Skeletal muscle satellite cell (primary cell): Measurements from ENCODE around the gene INO80B.
"Not testable (repeated sequence)": the region's sequence is repeated elsewhere in the genome, so short reads cannot be mapped to it uniquely, and the experiment has no call there.

Source experiments
- H3K27me3 ChIP-seq: 2 replicates; pipeline ENCODE4 v1.7.0; 2013; ENCODE audit warnings: low read length; ENCODE audit not compliant: control insufficient read depth, insufficient read depth
- H3K36me3 ChIP-seq: 2 replicates; pipeline ENCODE4 v1.7.0; 2013; ENCODE audit warnings: mild to moderate bottlenecking, control low read depth, low read length; ENCODE audit not compliant: insufficient read depth
- H3K4me1 ChIP-seq: 2 replicates; pipeline ENCODE4 v1.7.0; 2013; ENCODE audit warnings: low read length; ENCODE audit not compliant: control insufficient read depth, insufficient read depth
- H3K4me2 ChIP-seq: 2 replicates; pipeline ENCODE4 v1.7.0; 2013; ENCODE audit warnings: mild to moderate bottlenecking, low read length
- H3K4me3 ChIP-seq: 2 replicates; pipeline ENCODE4 v1.7.0; 2013; ENCODE audit warnings: low read length
- H3K9ac ChIP-seq: 2 replicates; pipeline ENCODE4 v1.7.0; 2013; ENCODE audit warnings: mild to moderate bottlenecking, low read depth, low read length, moderate library complexity
- H3K9me3 ChIP-seq: replicated peaks from 2 replicates; pipeline ENCODE4 v1.7.0; 2013; ENCODE audit warnings: mild to moderate bottlenecking, control low read depth, low read length

The INO80B gene

DNA sequence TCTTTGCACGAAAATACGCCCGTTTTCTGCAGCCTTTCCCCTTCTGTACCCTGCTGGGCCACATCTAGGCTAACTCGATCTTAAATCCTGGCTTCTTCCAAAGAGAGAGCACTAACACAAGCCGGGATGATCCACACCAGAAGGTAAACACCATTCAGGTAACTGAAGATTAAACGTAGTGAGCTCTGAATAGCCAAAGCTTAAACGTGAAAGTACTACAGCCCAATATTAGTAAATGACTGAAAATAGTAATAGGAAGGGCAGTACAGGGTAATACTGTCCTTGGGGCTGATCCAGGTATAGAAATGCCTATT lies 18.0 kb downstream of the INO80B start:
- H3K9ac ChIP-seq = peak overlapping the region; percentile 91
- H3K4me1 ChIP-seq = peaks cover 14% of the 10 kb centered on the region
- peak overlapping the region; percentile 89 for H3K4me3 ChIP-seq
- H3K27me3 ChIP-seq = no peaks in the 10 kb centered on the region
- H3K9me3 ChIP-seq = no peaks in the 10 kb centered on the region
- peaks cover 22% of the 10 kb centered on the region for H3K36me3 ChIP-seq
- H3K4me2 ChIP-seq = peak overlapping the region; percentile 93

GRCh38 chr2:74474481-74474880 lies 19.6 kb downstream of the INO80B start:
- Histone ChIP-seq H3K9ac (no peak overlapping the region), H3K4me1 (peaks cover 14% of the 10 kb centered on the region), H3K9me3 (no peaks in the 10 kb centered on the region), H3K36me3 (peaks cover 22% of the 10 kb centered on the region), H3K27me3 (no peaks in the 10 kb centered on the region), H3K4me3 (no peak overlapping the region), H3K4me2 (no peak overlapping the region)

DNA sequence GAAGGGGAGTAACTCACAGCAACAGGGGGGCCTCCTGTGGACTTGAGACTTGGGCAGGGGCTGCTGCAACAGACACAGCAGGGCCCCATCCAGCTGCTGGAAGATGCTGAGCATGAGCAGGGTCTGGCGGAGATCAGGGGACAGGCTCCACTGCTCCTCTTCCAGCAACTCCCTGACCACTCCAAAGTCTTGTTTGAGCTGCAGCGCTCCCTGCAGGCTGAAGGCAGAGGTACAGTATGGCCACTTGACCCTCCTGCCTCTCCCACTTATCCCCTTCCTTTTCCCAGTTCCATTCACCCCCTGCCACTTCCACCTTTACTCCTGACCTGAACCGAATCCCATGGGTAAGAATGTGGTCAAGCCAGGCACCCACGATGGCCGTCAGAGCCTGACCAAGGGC lies 20.0 kb downstream of the INO80B start:
- peaks cover 14% of the 10 kb centered on the region for H3K4me1 ChIP-seq
- no peaks in the 10 kb centered on the region for H3K27me3 ChIP-seq
- H3K9ac ChIP-seq = no peak overlapping the region
- no peak overlapping the region for H3K4me2 ChIP-seq
- no peaks in the 10 kb centered on the region for H3K9me3 ChIP-seq
- H3K36me3 ChIP-seq = peaks cover 24% of the 10 kb centered on the region
- no peak overlapping the region for H3K4me3 ChIP-seq

GRCh38 chr2:74481431-74481830 lies 26.5 kb downstream of the INO80B start:
- peak overlapping the region; percentile 83 for H3K4me3 ChIP-seq
- peak overlapping the region; percentile 91 for H3K4me2 ChIP-seq
- no peaks in the 10 kb centered on the region for H3K9me3 ChIP-seq
- H3K4me1 ChIP-seq = peaks cover 16% of the 10 kb centered on the region
- no peaks in the 10 kb centered on the region for H3K27me3 ChIP-seq
- peaks cover 29% of the 10 kb centered on the region for H3K36me3 ChIP-seq
- H3K9ac ChIP-seq = peak overlapping the region; percentile 87

DNA sequence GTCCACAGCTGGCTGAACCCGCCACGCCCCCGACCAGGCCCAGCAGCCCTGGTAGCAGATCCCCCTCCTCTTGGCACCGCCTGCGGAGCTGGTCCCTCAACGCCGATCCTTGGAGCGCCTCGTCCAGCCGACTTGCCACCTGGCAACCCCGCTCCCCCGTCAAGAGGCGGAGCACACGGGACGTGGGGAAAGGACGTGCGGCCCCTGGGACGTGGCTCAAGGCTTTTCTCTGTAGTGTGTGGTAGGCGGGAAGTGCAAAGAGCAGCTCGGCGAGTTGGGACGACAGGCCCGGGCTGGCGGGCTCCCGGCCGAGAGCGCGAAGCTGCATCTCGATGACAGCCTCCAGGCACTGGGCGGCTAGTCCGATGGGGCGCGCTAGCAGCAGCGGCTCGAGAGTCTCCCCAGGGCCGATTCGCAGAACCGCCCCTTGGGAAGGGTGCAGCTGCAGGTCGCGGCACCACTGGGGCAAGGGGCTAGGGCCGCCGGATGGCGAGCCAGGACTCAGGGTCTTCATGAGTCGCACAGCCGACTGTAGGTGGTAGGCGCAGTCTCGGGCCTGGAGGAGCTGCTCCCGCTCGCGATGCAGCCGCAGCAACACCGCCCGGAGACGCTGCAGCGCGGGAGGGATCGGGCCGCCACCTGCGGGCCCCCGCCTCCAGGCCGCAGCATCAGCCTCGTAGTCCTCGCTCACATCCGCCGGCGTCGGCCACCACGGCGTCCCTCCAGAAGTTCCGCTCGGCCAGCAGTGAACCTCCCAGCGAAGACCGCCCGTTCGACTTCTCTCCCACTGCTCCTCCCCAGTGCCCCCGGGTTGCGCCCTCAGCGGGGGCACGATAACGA lies 27.3 kb downstream of the INO80B start:
- peak overlapping the region; percentile 83 for H3K4me3 ChIP-seq
- H3K4me2 ChIP-seq = peak overlapping the region; percentile 91
- H3K27me3 ChIP-seq = no peaks in the 10 kb centered on the region
- no peaks in the 10 kb centered on the region for H3K9me3 ChIP-seq
- H3K9ac ChIP-seq = peak overlapping the region; percentile 87
- peaks cover 16% of the 10 kb centered on the region for H3K4me1 ChIP-seq
- H3K36me3 ChIP-seq = peaks cover 24% of the 10 kb centered on the region

GRCh38 chr2:74482801-74483674 lies 28.2 kb downstream of the INO80B start, which contains the start of the genes CCDC142 and TTC31:
Gene CCDC142, minus strand, starts transcription at chr2:74482998. Its CDS starts 161 bp downstream, at chr2:74482837.
Gene TTC31, plus strand, starts transcription at chr2:74483081. Its CDS starts 15 bp downstream, at chr2:74483096.
- H3K4me3 ChIP-seq = peak within 1 kb of the TSS; percentile 83
- peaks cover 18% of the 10 kb centered on the region for H3K36me3 ChIP-seq
- no peaks in the 10 kb centered on the region for H3K27me3 ChIP-seq
- H3K9me3 ChIP-seq = no peaks in the 10 kb centered on the region
- peak within 1 kb of the TSS; percentile 91 for H3K4me2 ChIP-seq
- peaks cover 16% of the 10 kb centered on the region for H3K4me1 ChIP-seq
- H3K9ac ChIP-seq = peak within 1 kb of the TSS; percentile 87

- Histone ChIP-seq H3K4me1 (peaks cover 16% of the 10 kb centered on the region), H3K9ac (peak overlapping the region; percentile 87), H3K4me2 (peak overlapping the region; percentile 91), H3K36me3 (peaks cover 18% of the 10 kb centered on the region), H3K4me3 (peak overlapping the region; percentile 83)
- H3K9me3 ChIP-seq, H3K27me3 ChIP-seq: not testable (repeated sequence)
Measured at GRCh38 chr2:74483675-74484164, 28.8 kb downstream of the INO80B start.

GRCh38 chr2:74486141-74486540 lies 31.3 kb downstream of the INO80B start:
- Histone ChIP-seq H3K27me3 (no peaks in the 10 kb centered on the region), H3K36me3 (peaks cover 18% of the 10 kb centered on the region), H3K4me3 (no peak overlapping the region), H3K9me3 (no peaks in the 10 kb centered on the region), H3K4me2 (no peak overlapping the region), H3K9ac (no peak overlapping the region), H3K4me1 (peaks cover 9% of the 10 kb centered on the region)

DNA sequence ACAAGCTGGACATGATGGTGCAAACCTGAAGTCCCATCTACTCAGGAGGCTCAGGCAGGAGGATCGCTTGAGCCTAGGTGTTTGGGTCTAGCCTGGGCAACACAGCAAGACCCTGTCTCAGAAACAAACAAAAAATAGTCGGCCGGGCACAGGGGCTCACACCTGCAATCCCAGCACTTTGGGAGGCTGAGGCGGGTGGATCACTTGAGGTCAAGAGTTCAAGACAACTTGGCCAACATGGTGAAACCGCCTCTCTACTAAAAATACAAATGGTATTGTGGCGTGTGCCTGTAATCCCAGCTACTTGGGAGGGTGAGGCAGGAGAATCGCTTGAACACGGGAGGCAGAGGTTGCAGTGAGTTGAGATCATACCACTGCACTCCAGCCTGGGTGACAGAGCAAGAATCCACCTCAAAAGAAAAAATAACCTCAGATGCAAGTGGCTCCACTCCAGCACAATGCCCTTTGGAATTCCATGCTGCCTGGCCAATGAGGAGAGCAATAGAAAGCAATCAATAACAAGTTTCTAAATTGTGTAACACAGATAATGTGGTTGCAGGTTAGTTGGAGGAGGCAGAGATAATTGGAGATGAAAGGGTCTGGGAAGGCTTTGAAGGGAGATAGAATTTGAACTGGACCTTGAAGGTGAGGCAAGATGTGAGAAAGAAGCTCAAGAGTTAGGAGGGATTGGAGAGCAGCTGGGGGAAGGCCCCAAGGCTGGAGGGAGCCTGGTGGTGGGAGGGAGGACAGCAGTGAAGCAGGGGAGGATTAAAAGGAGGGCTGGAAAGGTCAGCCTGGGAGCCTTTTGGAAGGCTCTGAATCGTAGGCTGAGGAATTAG lies 34.0 kb downstream of the INO80B start:
- no peak overlapping the region for H3K4me2 ChIP-seq
- H3K9ac ChIP-seq = no peak overlapping the region
- H3K36me3 ChIP-seq = peaks cover 40% of the 10 kb centered on the region
- no peak overlapping the region for H3K4me3 ChIP-seq
- H3K9me3 ChIP-seq = no peaks in the 10 kb centered on the region
- no peaks in the 10 kb centered on the region for H3K27me3 ChIP-seq
- peaks cover 5% of the 10 kb centered on the region for H3K4me1 ChIP-seq

- H3K36me3 ChIP-seq = peaks cover 47% of the 10 kb centered on the region
- no peak overlapping the region for H3K4me2 ChIP-seq
- H3K9ac ChIP-seq = no peak overlapping the region
- no peaks in the 10 kb centered on the region for H3K9me3 ChIP-seq
- peaks cover 5% of the 10 kb centered on the region for H3K4me1 ChIP-seq
- H3K27me3 ChIP-seq = no peaks in the 10 kb centered on the region
- H3K4me3 ChIP-seq = no peak overlapping the region
Measured at GRCh38 chr2:74489906-74490305, 35.0 kb downstream of the INO80B start.
